Measurements from ENCODE around the gene FAM72D.
"Not testable (repeated sequence)": the region's sequence is repeated elsewhere in the genome, so short reads cannot be mapped to it uniquely, and the experiment has no call there.

The FAM72D gene

DNA sequence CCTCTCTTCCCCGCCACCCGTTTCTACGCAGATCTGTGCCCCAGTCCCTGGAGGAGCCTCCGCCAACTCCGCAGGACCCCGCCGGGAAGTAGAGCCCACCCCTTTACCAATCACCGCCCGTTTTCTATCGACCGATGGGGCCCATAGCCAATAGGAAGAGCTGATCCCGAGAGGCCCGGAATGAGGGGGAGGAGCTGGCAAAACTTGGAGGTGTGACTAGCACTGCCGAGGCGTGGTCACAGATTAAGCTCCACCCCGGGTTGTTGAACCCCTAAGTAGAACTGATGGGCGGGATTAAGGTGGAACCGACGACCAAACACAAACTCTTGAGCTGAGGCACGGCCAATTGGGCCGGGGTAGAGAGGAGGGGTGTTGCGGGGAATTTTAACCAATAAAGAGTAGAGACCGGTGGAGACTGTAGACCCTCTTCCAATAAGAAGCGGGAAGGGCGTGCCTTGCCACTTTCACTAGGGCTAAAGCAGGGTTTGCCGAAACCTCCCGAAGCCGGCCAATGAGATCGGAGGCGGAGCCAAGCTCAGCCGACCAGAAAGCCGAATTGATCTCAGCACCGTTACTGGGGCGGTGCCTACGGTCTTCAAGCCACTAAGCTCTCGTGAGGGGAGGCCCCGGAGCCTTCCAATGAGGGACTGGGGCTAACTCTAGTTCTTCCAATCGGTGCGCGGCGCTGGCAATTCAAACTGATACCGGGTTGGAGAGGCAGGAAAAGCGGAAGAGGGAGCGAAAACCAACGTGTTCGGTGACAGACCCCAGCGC, at the start of gene FAM72D, which contains the start of gene SRGAP2B:
Gene FAM72D (plus strand): TSS at position 691 of the 774 bp plus-strand sequence. CDS start 874 bp downstream, outside the sequence.
Gene SRGAP2B (minus strand): TSS at position 45 of the 774 bp plus-strand sequence. CDS start 2,427 bp downstream, outside the sequence.
- not testable (repeated sequence) for DNase-seq

GRCh38 chr1:145047553-145047952, 48.2 kb upstream of the FAM72D start:
- not testable (repeated sequence) for DNase-seq

DNA sequence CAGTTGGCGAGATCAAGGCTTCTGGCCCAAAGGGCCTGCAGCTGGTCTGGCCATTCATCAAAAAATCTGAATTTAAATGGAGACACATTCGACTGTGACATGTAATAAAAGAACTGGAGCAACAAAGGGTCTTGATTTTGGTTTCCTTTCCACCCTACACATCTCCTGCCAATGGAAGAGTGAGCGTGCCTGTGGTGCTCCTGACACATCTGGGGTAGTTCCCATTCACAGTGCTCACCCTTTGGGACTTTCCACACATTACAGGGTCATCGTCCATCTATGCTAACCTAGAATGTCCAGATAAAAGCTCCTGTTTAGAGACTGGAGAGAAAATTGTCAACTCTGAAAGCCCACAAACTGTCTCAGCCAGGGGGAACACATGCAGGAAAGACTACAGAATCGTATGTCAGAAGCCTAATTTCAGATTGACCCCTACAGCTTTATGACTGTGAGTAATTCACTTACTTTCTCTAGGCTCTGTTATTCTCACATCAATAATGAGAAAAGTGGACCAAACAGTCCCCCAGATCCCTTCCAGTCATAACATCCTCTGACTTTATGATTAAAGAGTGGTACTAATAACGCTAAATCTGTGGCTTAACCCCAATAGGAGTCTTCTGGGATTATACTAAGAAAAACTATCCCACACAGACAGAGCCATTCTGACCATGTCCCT, 47.5 kb upstream of the FAM72D start:
- not testable (repeated sequence) for DNase-seq

DNA sequence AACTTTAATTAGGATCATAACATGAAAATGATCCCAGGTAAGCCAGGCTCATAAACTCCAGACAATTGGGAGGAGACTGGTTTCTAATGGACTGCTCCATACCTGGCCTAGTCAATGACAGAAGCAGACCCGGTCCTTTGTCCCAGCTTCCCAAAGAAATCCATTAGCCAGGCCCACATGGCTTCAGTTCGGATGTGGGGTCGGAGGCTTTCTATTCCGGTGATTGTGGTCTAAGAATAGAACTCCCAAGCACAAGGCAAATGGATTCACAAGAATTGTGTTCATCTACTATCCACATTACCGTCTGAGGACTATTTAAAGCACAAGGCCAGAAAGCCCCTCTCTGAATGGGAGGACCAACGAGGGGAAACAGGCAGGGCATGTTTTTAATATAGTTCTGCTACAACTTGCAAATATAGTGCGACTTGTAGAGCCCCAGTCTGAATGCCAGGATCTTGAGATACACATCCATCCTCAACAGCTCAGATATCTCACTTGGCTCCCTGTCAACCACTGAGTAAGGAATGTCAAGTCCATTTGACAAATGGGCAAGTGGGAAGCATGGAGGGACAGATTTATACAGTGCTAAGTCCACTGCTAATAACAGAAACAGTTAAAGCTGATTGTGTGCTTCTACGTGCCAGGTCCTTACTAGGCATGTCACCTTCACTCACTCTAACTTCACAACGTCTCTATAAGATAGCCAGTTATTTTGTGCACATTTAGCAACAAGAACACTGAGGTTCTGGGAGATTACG, 43.6 kb upstream of the FAM72D start:
- DNase-seq: not testable (repeated sequence)

- DNase-seq: not testable (repeated sequence)
Observed at GRCh38 chr1:145053428-145053827, 42.3 kb upstream of the FAM72D start.

DNA sequence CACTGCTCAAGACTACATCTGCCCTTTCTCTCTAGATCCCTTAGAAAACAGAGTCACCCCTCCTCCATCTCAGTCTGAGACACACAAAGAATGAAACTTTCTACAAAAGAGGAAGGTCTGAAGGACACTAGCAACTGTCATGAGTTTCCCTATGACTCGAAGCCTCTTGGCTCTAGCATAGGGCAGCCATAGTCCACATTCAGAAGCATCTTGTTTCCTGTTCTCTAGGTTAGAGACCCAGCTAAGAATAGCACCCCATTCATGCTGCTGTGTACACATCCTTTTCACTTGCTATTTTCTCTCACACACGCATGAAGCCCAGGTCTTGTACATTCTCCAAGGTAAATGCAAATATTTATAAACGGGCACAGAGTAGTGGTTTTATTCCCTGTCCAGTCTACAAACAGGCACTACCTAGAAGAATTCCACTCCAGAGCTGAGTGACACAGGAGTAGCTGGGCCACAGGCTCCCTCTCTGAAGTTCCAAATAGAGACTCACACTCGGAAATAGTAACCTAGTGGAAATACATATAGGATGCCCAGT, 40.5 kb upstream of the FAM72D start:
- DNase-seq: not testable (repeated sequence)

DNA sequence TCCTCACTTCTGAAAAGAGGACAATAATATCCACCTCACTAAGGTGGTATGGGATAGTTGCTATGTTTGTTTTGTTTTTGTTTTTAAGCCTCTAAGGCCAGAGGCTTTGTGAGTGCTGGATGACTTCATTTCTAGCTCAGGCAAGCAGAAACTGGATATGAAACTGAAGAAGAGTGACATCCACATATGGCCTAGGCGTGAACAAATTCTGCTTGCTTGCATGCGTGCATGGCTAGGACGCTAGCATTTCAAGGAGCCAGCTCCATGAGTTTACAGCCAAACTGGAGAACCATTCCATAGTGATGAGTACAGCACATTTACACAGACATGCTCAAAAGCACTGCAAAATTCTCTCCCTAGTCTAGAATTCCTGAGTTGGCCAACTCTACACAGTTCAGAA, 37.6 kb upstream of the FAM72D start:
- not testable (repeated sequence) for DNase-seq

- DNase-seq: not testable (repeated sequence)
Observed at GRCh38 chr1:145063285-145063684, 32.5 kb upstream of the FAM72D start.

- DNase-seq: peak; percentile 10
Observed at GRCh38 chr1:145063941-145064648, 31.7 kb upstream of the FAM72D start.

DNA sequence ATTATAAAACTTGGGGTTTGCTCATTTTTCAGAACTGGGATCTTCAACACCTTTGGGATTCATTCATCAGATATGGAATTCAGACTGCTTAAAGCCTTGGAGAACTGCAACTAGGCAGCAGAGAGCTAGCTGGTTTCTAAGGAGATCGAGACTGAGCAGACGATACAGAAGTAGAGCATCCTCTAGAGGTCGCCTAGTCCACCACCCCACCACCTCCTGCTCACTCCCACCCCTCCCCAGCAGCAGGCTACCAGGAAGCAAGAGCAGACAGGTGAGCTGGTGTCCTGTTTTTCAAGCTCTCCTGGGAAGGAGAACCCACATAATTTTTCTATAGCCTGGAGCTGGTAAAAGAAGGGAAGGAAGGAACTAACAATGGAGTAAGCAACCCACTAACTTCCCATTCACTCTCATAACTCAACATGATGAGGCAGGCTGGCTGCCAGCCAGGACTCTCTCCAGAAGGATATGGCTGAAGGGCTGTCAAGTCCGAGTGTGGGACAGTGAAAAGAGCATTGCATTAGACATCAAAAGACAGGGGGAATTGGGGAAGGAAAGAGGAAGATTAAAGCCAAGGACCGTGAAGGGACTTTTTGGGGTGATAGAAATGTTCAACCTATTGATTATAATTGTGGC, 30.5 kb upstream of the FAM72D start:
- peak; percentile 9 for DNase-seq

- not testable (repeated sequence) for DNase-seq
Observed at GRCh38 chr1:145066486-145066885, 29.3 kb upstream of the FAM72D start.

DNA sequence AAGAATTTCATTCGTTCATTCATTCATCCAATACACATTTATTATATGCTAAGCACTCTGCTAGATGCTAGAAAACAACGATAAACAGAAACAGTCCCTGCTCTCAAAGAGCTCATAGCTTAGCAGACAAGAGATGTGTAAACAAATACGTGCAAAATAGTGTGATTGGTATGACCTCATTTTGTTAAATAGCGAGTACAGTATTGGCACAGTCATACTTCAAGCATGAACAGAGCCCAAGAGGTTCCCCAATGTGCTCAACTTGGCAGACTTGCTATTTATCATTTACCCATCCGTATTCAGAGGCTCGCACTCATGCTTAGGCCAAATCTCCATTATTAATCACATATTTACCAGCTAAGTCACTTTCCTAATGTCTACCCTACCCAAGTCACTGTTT, 24.2 kb upstream of the FAM72D start:
- not testable (repeated sequence) for DNase-seq

DNA sequence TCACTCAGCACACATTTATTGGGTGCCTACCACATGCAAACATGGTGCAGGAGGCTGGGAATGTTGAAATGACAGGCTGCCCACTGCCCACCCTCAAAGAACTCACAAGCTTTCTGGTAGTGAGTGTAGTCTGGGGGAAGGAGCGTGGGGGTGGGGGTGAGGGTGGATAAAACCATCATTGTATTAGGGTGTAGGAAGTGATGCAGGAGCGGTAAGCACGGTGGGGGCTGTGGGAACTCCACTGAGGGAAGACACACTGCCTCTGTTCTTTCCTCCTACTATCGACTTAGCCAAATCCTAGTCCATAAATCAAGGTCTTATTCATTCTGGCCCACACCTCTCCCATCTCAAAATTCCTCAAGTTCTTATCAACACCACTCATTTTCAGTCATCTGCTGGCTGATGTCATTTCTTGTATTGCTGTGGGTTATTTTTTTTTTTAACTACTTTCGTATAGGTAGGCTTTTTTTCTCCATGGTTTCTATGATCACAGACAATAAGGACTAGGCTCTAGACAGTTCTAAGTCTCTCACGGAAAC, 21.7 kb upstream of the FAM72D start:
- DNase-seq: not testable (repeated sequence)

GRCh38 chr1:145076877-145077276, 18.9 kb upstream of the FAM72D start:
- not testable (repeated sequence) for DNase-seq

GRCh38 chr1:145077872-145078786, 17.6 kb upstream of the FAM72D start:
- DNase-seq: not testable (repeated sequence)

GRCh38 chr1:145078787-145079370, 16.9 kb upstream of the FAM72D start:
- DNase-seq: not testable (repeated sequence)

DNA sequence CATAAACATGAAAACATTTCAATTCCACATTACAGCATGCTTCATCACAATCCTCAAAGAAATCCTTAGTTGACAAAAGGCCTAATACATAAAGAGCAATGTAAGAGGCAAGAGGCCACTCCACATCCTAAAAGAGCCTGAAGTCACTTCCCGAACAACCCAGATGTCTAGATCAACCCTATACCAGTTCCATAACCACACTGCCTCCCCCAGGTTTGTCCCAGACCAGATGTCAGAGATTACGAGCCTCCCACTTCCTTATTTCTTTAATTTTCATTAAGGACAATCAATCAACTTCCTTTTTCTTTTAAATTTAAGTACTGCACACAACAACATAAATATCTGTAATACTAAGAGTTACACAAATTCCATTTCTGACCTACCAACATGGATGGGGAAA, 16.0 kb upstream of the FAM72D start:
- DNase-seq: not testable (repeated sequence)

GRCh38 chr1:145080193-145080592, 15.6 kb upstream of the FAM72D start:
- not testable (repeated sequence) for DNase-seq

DNA sequence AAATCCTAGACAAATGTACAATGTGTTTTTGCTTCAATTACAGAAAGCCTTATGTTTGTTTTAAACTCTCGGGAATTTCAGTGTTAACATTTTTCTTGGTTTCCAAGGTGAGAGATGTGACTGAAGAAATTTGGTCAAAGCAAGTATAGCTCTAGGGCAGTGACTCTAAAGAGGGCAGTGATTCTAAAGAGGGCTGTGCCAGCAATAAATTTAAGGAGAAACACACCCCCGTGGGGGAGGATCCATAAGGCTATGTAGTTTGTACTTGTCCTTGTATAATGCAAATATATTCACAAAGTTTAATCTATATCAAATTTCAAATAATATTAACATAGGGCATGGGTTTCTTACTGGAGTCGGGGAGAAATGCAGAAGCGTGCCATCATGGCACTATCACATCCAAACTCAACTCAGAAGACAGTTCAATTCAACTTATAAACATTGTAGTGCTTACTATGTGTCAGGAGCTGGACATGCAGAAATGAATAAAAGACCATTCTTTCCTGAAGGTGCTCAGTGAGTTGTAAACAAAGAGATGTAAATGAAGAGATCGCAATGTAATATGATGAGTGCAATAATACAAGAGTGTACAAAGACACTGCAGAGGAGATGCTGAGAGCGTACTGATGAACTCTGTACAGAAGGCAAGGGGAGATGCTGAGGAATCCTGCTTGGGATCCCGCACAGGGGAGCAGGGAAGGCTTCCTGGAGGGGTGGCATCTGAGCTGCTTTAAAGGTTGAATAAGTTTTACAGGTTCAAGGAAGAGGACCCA, 13.1 kb upstream of the FAM72D start:
- peak; percentile 7 for DNase-seq

Measured in islet precursor cell (in vitro differentiated cells).